ENCODE results near the gene FMN2.
A peak's percentile ranks its signal among the peaks of the same experiment; 100 is the strongest.

Gene FMN2

DNA sequence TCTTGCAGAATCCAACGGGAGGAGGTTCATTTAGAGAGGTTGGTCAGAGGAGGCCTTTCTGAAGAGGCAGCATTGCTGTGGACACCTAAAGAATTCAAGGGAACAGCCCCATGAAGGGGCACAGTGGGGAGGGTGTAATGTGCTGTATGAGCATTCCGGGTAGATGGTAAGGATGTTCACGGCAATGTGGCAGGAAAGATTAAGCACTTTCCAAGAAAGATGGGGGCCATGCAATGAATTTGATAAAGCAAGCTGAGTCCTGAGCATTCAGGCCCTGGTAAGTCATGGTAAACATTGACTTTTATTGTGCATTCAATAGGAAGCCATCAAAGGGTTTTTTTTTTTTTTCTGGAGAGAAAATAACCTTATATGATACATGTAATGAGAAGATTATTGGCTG lies 353.7 kb downstream of the FMN2 start:
- no peak for DNase-seq

- DNase-seq = peak; percentile 0
Observed at GRCh38 chr1:240455228-240455821, 363.6 kb downstream of the FMN2 start.

- DNase-seq = no peak
Observed at GRCh38 chr1:240457203-240457602, 365.5 kb downstream of the FMN2 start.

DNA sequence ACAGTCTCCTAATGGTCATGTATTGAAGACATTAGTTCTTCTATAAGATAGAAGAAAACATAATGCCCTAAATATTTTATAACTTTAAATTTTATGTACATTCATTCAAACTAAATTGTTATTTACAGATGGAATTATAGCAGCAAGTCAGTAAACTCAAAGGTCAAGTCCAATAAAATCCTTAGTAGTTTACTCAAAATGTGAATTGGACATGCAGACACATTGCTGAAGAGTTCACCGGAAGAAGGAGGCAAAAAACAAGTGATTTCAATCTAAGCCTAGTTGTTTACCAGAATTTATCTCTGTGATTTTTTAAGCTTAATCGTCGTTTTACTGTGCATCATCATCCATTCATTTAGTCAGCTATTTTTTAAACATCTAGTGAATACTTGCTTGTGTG lies 370.6 kb downstream of the FMN2 start:
- DNase-seq = no peak

- no peak for DNase-seq
Observed at GRCh38 chr1:240462766-240463395, 371.2 kb downstream of the FMN2 start.

DNA sequence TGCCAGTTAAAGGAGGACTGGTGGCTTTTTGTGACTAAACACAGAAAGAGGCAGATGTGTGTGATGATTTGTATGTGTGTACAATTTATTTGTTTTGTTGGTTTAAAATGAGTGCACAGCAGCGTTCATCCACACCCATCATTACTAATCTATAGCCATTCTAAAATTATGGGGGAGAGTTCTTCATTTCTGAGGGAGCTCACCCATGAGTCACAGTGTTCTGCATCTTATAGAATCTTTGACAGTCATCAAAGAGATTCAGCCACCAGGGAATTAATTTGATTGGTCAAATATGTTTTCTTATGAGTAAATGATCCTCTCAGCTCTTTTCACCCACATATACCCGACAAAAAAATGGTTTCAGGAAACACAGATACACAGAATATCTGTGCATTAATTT lies 372.4 kb downstream of the FMN2 start:
- no peak for DNase-seq

DNA sequence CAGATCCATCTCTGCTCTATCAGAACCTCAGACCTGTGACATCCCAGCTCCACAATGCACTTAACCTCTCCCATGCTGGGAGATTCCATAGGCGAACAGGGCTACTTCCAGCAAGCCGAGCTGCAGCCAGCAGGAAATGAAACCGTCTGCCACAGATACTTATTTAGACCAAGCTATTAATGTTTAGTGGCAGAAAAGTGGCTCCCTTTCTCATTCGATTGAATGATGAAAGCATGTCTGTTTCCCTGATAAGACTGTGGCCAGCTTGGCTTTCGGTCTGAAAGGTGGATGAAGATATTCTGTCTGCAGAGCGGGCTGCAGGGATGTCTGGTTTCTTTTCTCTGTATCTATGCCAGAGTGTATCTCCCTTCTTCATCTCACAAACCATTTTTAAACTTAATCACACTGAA lies 373.9 kb downstream of the FMN2 start:
- no peak for DNase-seq

- DNase-seq = no peak
Observed at GRCh38 chr1:240466509-240466908, 374.8 kb downstream of the FMN2 start.

GRCh38 chr1:240467895-240468294 lies 376.2 kb downstream of the FMN2 start:
- DNase-seq = no peak

DNA sequence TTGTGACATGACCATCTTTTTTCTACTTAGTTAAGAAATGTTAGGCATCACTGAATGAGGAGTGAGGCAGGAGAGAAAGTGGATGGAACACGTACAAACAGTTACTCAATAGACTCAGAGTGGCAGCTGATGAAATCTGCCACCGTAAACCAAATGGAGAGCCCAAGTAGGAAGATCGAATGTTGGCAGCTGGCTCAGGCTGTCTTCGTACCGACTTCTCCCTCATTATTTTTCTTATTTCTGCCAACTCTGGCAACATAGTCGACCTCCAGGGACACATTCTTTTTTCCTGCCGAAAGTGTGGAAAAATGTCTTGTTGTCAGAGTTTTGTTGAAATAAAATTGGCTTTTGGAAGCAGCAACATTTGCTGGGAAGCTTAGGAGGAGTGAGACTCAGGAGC lies 377.0 kb downstream of the FMN2 start:
- DNase-seq = no peak

DNA sequence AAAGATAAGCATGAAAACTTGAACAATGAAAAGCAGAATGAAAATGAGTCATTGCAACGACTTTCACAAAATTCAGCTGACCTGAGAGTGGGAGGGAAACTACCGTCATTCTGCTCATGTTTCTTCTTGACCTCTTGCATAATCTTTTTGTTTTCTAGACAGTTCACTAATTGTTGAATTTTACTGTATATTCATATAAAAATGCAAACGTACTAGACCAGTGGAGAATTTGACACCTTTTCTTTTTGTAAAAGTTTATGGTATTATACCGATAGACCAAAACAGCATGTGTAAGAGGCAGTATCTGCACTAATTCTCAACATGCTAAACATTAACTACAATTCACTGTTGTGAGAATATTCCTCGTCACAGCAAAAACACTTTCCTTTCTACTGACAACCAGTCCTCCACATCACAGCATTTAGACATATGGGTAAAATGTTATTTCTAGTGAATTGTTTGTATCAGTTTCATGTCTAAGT lies 382.5 kb downstream of the FMN2 start:
- DNase-seq = no peak

- DNase-seq = no peak
Observed at GRCh38 chr1:240475832-240476231, 384.1 kb downstream of the FMN2 start.

- no peak for DNase-seq
Observed at GRCh38 chr1:240478536-240478935, 386.9 kb downstream of the FMN2 start.

DNA sequence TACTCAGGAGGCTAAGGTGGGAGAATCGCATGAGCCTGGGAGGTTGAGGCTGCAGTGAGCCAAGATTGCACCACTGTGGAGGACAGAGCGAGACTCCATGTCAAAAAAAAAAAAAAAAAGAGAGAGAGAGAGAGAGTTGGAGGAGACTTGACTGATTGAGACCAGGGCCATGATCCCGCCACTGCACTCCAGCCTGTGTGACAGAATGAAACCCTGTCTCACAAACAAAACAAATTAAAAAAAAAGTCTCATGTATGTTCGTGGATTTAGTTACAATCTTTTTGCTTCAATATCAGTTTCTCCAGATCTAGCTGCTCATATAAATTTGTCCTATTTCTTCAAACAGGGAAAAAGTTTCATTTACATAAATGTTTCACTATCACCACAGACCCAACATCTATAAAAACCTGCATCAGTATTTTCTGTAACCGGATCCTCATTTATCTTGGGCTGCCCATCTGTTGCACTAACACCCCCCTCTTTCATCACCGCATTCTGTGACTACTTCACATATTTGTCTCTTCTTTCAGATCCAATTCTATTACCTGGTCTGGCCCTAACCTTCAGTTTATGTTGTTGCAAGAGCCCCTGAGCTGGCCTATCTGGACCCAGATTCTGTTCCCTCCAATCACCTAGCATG lies 393.2 kb downstream of the FMN2 start:
- no peak for DNase-seq

GRCh38 chr1:240486611-240487010 lies 394.9 kb downstream of the FMN2 start:
- DNase-seq = no peak

- no peak for DNase-seq
Observed at GRCh38 chr1:240487493-240487892, 395.8 kb downstream of the FMN2 start.

DNA sequence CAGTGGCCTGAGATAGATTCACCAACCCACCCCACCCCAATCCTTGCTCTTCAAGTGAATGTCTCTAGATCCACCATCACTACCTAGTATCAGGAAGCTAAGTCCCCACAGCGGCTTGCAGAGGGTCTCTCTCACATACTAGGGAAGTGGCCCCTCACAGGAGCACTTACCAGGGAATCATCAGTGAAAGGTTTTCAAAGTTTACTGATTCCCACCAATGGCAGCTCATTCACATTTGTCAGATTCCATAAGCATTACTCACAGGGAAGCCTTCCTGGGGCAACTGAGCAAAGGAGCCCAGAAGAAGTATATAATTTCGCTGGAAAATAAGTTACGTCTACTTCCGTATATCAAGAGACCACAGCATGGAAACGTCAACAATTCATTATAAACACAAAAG lies 399.5 kb downstream of the FMN2 start:
- DNase-seq = no peak

DNA sequence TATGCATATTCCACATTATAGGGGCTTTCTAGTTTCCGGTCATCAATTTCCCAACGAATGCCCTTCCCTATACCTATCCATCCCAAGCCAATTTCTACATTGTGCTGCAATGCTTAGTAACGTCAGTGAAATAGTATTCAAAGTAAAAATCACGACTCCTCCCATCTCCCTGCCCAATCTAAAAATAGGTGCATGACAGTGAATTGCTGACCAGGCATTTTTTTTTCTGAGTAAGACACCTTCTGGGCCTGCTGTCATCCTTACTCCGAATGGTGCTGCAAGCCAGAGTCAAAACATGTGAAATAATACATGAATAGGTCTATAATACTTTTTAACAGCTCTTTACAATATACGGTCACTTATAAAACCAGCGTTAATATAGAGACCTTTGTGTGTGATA lies 400.1 kb downstream of the FMN2 start:
- DNase-seq = no peak

- DNase-seq = no peak
Observed at GRCh38 chr1:240492832-240493440, 401.3 kb downstream of the FMN2 start.

GRCh38 chr1:240495601-240496000 lies 403.9 kb downstream of the FMN2 start:
- DNase-seq = no peak

GRCh38 chr1:240496356-240496755 lies 404.7 kb downstream of the FMN2 start:
- no peak for DNase-seq

- no peak for DNase-seq
Observed at GRCh38 chr1:240496941-240497340, 405.3 kb downstream of the FMN2 start.

- no peak for DNase-seq
Observed at GRCh38 chr1:240497908-240498307, 406.2 kb downstream of the FMN2 start.

- DNase-seq = no peak
Observed at GRCh38 chr1:240498335-240498734, 406.7 kb downstream of the FMN2 start.
